ENCODE measurements around the gene SLC6A1.
"Not testable (repeated sequence)": the region's sequence is repeated elsewhere in the genome, so short reads cannot be mapped to it uniquely, and the experiment has no call there.

Gene SLC6A1

DNA sequence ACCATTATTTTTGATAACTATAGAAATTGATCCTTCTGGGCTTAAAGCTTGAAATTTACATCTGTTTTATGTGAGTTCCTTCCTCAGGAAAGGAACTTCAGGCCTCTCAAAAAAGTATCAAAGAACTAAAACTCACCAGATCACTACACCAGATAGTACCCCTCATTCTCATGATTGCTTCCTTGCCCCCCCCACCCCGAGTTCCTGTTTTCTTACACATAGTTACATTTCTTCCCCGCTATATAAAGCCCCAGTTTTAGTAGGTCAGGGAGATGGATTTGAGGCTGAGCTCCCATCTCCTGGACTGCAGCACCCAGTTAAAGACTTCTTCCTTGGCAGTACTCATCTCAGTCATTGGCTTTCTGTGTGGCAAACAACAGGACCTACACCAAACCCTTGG lies 81.5 kb downstream of the SLC6A1 start:
- Histone ChIP-seq H2AFZ (no peak overlapping the region), H3K4me1 (no peaks in the 10 kb centered on the region), H3K4me2 (ENCODE audit: low read length) (no peak overlapping the region), H3K79me2 (no peaks in the 10 kb centered on the region), H3K4me3 (ENCODE audit: low read depth, low read length) (no peak overlapping the region), H3K9ac (no peak overlapping the region), H3K9me3 (ENCODE audit: control insufficient read depth, low read length) (no peaks in the 10 kb centered on the region), H3K27ac (no peak overlapping the region), H3K27me3 (ENCODE audit: control insufficient read depth, insufficient read depth, low read length) (no peaks in the 10 kb centered on the region), H3K36me3 (ENCODE audit: control insufficient read depth, insufficient read depth, low read length) (no peaks in the 10 kb centered on the region)
- TF ChIP-seq, protein P1, sequence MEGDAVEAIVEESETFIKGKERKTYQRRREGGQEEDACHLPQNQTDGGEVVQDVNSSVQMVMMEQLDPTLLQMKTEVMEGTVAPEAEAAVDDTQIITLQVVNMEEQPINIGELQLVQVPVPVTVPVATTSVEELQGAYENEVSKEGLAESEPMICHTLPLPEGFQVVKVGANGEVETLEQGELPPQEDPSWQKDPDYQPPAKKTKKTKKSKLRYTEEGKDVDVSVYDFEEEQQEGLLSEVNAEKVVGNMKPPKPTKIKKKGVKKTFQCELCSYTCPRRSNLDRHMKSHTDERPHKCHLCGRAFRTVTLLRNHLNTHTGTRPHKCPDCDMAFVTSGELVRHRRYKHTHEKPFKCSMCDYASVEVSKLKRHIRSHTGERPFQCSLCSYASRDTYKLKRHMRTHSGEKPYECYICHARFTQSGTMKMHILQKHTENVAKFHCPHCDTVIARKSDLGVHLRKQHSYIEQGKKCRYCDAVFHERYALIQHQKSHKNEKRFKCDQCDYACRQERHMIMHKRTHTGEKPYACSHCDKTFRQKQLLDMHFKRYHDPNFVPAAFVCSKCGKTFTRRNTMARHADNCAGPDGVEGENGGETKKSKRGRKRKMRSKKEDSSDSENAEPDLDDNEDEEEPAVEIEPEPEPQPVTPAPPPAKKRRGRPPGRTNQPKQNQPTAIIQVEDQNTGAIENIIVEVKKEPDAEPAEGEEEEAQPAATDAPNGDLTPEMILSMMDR (IDR thresholded peaks at IDR 0.05), result no peak

DNA sequence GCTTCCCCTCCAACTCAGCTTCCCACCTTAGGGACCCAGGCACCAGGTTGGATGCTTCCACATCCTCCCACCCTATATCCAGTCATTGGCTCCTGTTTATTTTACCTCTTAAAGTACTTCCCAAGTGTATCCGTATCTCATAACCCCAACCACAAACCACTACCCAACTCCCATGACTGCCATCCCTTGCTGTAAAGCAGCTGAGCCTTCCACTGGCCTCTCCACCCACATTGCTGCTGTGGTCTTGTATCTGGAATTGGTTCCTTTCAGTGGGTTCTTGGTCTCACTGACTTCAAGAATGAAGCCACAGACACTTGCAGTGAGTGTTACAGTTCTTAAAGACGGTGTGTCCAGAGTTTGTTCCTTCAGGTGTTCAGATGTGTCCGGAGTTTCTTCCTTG lies 81.9 kb downstream of the SLC6A1 start:
- H3K4me1 ChIP-seq, result no peaks in the 10 kb centered on the region
- no peak overlapping the region for H3K9ac ChIP-seq
- no peak overlapping the region for H3K27ac ChIP-seq
- H3K9me3 ChIP-seq (ENCODE audit: control insufficient read depth, low read length), result no peaks in the 10 kb centered on the region
- no peaks in the 10 kb centered on the region for H3K79me2 ChIP-seq
- H2AFZ ChIP-seq, result no peak overlapping the region
- TF ChIP-seq, protein P1 (IDR thresholded peaks at IDR 0.05), result no peak
- no peaks in the 10 kb centered on the region for H3K36me3 ChIP-seq (ENCODE audit: control insufficient read depth, insufficient read depth, low read length)
- H3K4me2 ChIP-seq (ENCODE audit: low read length), result no peak overlapping the region
- no peak overlapping the region for H3K4me3 ChIP-seq (ENCODE audit: low read depth, low read length)
- no peaks in the 10 kb centered on the region for H3K27me3 ChIP-seq (ENCODE audit: control insufficient read depth, insufficient read depth, low read length)

DNA sequence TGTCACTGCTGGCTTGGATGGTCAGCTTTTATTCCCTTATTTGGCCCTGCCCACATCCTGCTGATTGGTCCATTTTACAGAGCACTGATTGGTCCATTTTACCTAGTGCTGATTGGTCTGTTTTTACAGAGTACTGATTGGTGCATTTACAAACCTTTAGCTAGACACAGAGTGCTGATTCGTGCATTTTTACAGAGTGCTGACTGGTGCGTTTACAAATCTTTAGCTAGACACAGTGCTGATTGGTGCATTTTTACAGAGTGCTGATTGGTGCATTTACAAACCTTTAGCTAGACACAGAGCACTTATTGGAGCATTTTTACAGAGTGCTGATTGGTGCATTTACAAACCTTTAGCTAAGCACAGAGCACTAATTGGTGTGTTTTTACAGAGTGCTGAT lies 82.6 kb downstream of the SLC6A1 start:
- H3K4me1 ChIP-seq; H3K27ac ChIP-seq; H2AFZ ChIP-seq; H3K4me2 ChIP-seq (ENCODE audit: low read length); H3K36me3 ChIP-seq (ENCODE audit: control insufficient read depth, insufficient read depth, low read length); H3K9me3 ChIP-seq (ENCODE audit: control insufficient read depth, low read length); H3K27me3 ChIP-seq (ENCODE audit: control insufficient read depth, insufficient read depth, low read length); H3K4me3 ChIP-seq (ENCODE audit: low read depth, low read length); H3K79me2 ChIP-seq; H3K9ac ChIP-seq: not testable (repeated sequence)

DNA sequence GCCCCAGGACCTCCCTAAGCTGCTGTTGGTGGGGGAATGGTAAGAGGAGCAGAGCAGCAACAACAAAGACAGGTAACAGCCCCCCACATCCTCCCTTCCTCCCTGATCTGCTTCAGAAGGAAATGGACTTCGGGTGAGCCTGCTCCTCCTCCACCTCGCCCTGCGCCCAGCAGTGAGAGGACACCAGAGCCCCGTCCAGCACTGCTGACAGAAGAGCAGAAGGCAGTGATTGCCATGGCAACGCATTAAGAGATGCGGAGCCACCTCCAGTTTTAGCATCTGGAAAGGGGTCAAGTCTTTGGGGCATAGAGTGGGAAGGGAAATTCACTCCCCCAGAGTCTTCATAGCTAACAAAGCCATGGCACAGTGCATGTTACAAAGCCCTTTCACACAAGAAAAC lies 84.2 kb downstream of the SLC6A1 start:
- Histone ChIP-seq H3K36me3 (ENCODE audit: control insufficient read depth, insufficient read depth, low read length) (no peaks in the 10 kb centered on the region), H3K4me3 (ENCODE audit: low read depth, low read length) (no peak overlapping the region), H3K79me2 (no peaks in the 10 kb centered on the region), H3K4me1 (no peaks in the 10 kb centered on the region), H2AFZ (no peak overlapping the region), H3K27ac (no peak overlapping the region), H3K27me3 (ENCODE audit: control insufficient read depth, insufficient read depth, low read length) (no peaks in the 10 kb centered on the region), H3K9ac (no peak overlapping the region), H3K9me3 (ENCODE audit: control insufficient read depth, low read length) (no peaks in the 10 kb centered on the region), H3K4me2 (ENCODE audit: low read length) (no peak overlapping the region)
- TF ChIP-seq, protein P1 (IDR thresholded peaks at IDR 0.05), result no peak

DNA sequence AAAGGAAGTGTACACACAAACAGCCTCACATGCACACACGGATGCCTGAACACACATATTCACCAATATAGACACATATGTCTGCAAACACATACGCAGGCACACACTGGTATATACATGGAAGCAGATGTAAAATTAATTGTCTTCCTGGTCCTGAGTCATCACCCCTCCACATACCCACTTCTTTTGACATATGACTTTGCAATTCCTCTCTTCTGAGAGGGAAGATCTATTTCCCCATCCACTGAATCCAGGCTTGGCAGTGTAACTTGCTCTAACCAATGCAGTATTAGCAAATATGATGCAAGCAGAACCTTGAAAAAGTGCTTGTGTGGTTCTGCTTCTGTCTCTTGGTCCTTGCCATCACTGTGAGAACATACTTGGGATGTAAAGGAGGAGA lies 84.9 kb downstream of the SLC6A1 start:
- TF ChIP-seq, protein P1 (IDR thresholded peaks at IDR 0.05), result no peak
- no peaks in the 10 kb centered on the region for H3K4me1 ChIP-seq
- H3K4me3 ChIP-seq (ENCODE audit: low read depth, low read length), result no peak overlapping the region
- H3K4me2 ChIP-seq (ENCODE audit: low read length), result no peak overlapping the region
- no peaks in the 10 kb centered on the region for H3K9me3 ChIP-seq (ENCODE audit: control insufficient read depth, low read length)
- H3K79me2 ChIP-seq, result no peaks in the 10 kb centered on the region
- no peak overlapping the region for H3K27ac ChIP-seq
- no peaks in the 10 kb centered on the region for H3K36me3 ChIP-seq (ENCODE audit: control insufficient read depth, insufficient read depth, low read length)
- H3K9ac ChIP-seq, result no peak overlapping the region
- no peak overlapping the region for H2AFZ ChIP-seq
- no peaks in the 10 kb centered on the region for H3K27me3 ChIP-seq (ENCODE audit: control insufficient read depth, insufficient read depth, low read length)
